Liver (tissue), 3 donors: Measurements from ENCODE around the gene LEKR1.

Experiments used
- TAF1 ChIP-seq: conservative IDR thresholded peaks from 2 replicates; pipeline ENCODE4 v1.6.1; 2016; ENCODE audit warnings: antibody characterized with exemption, mild to moderate bottlenecking
- YY1 ChIP-seq: IDR thresholded peaks from 2 replicates; pipeline ENCODE4 v1.6.1; 2016; ENCODE audit warnings: antibody characterized with exemption, mild to moderate bottlenecking
- TF ChIP-seq, protein P1 (sequence below): fragments of 150-350 bp; IDR thresholded peaks from 2 replicates; pipeline ENCODE4 v1.5.1; 2017; ENCODE audit warnings: improper control_type of control experiment, low read depth, low read length; ENCODE audit not compliant: missing input control
- donor health status: healthy.
- donor health status: healthy.

DNA sequence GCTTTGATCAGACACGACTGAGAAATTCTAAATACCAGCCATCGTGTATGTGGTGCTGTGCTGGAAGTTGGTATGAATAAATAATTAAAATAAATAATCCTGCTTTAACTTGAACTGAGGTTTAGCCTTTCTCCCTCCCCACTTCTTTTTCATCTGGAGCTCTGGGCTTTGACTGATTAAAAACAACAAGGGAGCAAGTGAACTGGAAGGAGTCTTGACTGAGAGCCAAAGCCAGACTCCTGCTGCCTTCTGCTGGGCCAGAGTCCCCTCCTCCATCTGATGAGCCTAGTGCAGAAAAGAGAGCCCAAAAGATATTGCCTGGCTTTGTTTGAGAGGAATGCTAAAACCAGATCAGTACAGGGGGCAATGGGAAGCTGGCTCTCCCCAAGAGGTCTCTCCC lies 237.8 kb downstream of the LEKR1 start:
- TF ChIP-seq, protein P1, sequence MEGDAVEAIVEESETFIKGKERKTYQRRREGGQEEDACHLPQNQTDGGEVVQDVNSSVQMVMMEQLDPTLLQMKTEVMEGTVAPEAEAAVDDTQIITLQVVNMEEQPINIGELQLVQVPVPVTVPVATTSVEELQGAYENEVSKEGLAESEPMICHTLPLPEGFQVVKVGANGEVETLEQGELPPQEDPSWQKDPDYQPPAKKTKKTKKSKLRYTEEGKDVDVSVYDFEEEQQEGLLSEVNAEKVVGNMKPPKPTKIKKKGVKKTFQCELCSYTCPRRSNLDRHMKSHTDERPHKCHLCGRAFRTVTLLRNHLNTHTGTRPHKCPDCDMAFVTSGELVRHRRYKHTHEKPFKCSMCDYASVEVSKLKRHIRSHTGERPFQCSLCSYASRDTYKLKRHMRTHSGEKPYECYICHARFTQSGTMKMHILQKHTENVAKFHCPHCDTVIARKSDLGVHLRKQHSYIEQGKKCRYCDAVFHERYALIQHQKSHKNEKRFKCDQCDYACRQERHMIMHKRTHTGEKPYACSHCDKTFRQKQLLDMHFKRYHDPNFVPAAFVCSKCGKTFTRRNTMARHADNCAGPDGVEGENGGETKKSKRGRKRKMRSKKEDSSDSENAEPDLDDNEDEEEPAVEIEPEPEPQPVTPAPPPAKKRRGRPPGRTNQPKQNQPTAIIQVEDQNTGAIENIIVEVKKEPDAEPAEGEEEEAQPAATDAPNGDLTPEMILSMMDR: no peak
- TF ChIP-seq YY1 (no peak), TAF1 (no peak)
